Thyroid gland (tissue), 4 donors: ENCODE results near the gene JPT2.

ENCODE experiments used
- CTCF ChIP-seq, 6 experiments: fragments of 200-600 bp in 3 of 6; fragments of 450-650 bp in 3 of 6; sonication (generic) in 3 of 6; IDR thresholded peaks; one replicate each; pipeline ENCODE4 v1.5.1; 2016 to 2019; ENCODE audit warnings: antibody characterized with exemption in 6 of 6, mild to moderate bottlenecking in 2 of 6, inconsistent platforms in 1 of 6, moderate library complexity in 1 of 6
- POLR2A ChIP-seq, 2 donors: fragments of 450-650 bp; IDR thresholded peaks; one replicate each; pipeline ENCODE4 v1.6.1; 2017; ENCODE audit warnings: antibody characterized with exemption in 2 of 2, mild to moderate bottlenecking in 2 of 2, moderate library complexity in 1 of 2

- TF ChIP-seq POLR2A (IDR thresholded peaks at IDR 0.05), result no peak
- no peak for TF ChIP-seq CTCF (IDR thresholded peaks at IDR 0.05)
Observed at GRCh38 chr16:1701216-1701878, 23.3 kb downstream of the JPT2 start.
